ENCODE measurements around the gene LPCAT2.

LPCAT2 gene

DNA sequence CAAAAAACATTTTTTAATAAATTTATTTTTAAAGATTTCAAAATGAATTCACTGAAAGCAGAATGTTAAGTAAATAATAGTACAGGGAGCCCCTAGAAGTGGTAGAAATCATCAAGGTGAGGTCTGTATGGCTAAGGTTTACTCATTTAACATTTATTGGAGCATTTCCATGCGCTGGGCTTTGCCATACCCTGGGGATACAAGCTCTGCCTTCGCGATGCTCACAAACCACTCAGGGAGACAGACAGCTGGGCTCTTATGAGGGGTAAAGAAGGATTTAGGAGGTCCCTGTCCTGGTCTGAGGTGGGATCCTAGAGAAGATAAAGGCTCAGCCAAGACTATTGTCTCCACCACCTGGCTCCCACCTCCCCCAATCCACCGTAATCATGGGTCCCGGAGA is 11.3 kb upstream of the LPCAT2 start:
- no peak overlapping the region for H3K23ac ChIP-seq (ENCODE audit: low read length)
- peaks cover 35% of the 10 kb centered on the region for H3K36me3 ChIP-seq (ENCODE audit: control insufficient read depth, insufficient read depth, low read length)
- no peak overlapping the region for H2AK5ac ChIP-seq (ENCODE audit: low read length)
- H3K79me1 ChIP-seq (ENCODE audit: low read length): no peaks in the 10 kb centered on the region
- no peak overlapping the region for H2BK15ac ChIP-seq (replicated peaks; ENCODE audit: low read depth)
- no peak overlapping the region for H2BK120ac ChIP-seq (ENCODE audit: low read depth, low read length)
- no peak overlapping the region for H4K8ac ChIP-seq (ENCODE audit: low read depth, low read length)
- H2BK5ac ChIP-seq (ENCODE audit: low read length): no peak overlapping the region
- WGBS (ENCODE audit: extremely low coverage, insufficient coverage, low lambda C conversion rate): no CpG with 5 or more reads among the region's 5 CpGs
- H3K9ac ChIP-seq (ENCODE audit: low read length): no peak overlapping the region
- H3K4me3 ChIP-seq (ENCODE audit: low read length): no peak overlapping the region
- no peak overlapping the region for H3K4me2 ChIP-seq (ENCODE audit: low read length)
- no peaks in the 10 kb centered on the region for H3K27me3 ChIP-seq (ENCODE audit: insufficient read depth, low read length, poor library complexity)
- no peak overlapping the region for H3K27ac ChIP-seq (ENCODE audit: low read depth, low read length)
- H3K4me1 ChIP-seq (ENCODE audit: control insufficient read depth, low read depth, low read length): peaks cover 4% of the 10 kb centered on the region
- no peaks in the 10 kb centered on the region for H3K79me2 ChIP-seq (ENCODE audit: control insufficient read depth, insufficient read depth, low read length)
- H3K56ac ChIP-seq (ENCODE audit: low read length): no peak overlapping the region
- no peak overlapping the region for H4K5ac ChIP-seq (ENCODE audit: low read length)
- no peak for DNase-seq
- no peak overlapping the region for H3K4ac ChIP-seq (ENCODE audit: low read depth, low read length)
- no peak overlapping the region for H3K18ac ChIP-seq (ENCODE audit: low read length)

DNA sequence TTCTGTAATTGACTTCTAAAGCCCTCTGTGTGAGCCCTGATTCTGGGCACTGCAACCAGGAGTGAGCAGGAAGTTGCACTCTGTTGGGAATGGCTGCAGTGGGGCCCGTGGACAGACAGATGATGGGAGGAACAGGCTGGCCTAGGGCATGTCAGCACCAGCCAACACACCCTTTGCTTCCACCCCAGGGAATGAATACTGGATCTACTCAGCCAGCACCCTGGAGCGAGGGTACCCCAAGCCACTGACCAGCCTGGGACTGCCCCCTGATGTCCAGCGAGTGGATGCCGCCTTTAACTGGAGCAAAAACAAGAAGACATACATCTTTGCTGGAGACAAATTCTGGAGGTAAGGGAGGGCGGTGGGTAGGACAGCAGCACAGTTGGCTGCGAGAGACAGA is 10.8 kb upstream of the LPCAT2 start:
- Histone ChIP-seq H3K27ac (ENCODE audit: low read depth, low read length) (no peak overlapping the region), H3K4me2 (ENCODE audit: low read length) (no peak overlapping the region), H4K8ac (ENCODE audit: low read depth, low read length) (no peak overlapping the region), H3K4ac (ENCODE audit: low read depth, low read length) (no peak overlapping the region), H3K18ac (ENCODE audit: low read length) (no peak overlapping the region), H4K5ac (ENCODE audit: low read length) (no peak overlapping the region), H3K56ac (ENCODE audit: low read length) (no peak overlapping the region), H3K23ac (ENCODE audit: low read length) (no peak overlapping the region), H3K79me1 (ENCODE audit: low read length) (no peaks in the 10 kb centered on the region), H3K4me3 (ENCODE audit: low read length) (no peak overlapping the region), H3K79me2 (ENCODE audit: control insufficient read depth, insufficient read depth, low read length) (no peaks in the 10 kb centered on the region), H3K27me3 (ENCODE audit: insufficient read depth, low read length, poor library complexity) (no peaks in the 10 kb centered on the region), H3K36me3 (ENCODE audit: control insufficient read depth, insufficient read depth, low read length) (peaks cover 33% of the 10 kb centered on the region), H3K4me1 (ENCODE audit: control insufficient read depth, low read depth, low read length) (peaks cover 4% of the 10 kb centered on the region), H2BK5ac (ENCODE audit: low read length) (no peak overlapping the region), H2AK5ac (ENCODE audit: low read length) (no peak overlapping the region), H2BK120ac (ENCODE audit: low read depth, low read length) (no peak overlapping the region), H3K9ac (ENCODE audit: low read length) (no peak overlapping the region), H2BK15ac (replicated peaks; ENCODE audit: low read depth) (no peak overlapping the region)
- no peak for DNase-seq
- WGBS (ENCODE audit: extremely low coverage, insufficient coverage, low lambda C conversion rate): no CpG with 5 or more reads among the region's 6 CpGs

DNA sequence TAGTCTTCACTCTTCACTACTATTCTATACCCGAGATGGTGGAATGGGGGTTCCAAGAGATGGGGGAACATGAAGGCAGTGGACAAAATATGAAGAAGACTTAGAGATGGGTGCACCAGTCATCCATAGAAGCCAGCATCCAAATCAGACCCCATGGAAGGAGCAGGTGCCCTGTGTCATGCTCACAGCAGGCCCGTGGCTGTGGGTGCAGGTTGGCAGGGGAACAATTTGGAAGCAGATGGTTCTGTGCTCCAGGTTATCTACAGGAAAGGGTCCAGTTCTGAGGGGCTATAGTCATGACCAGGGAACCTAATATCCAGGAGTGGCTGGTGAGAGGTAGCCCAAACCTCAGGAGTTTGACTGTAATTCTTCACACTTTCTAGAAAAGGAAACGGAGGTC is 9.6 kb upstream of the LPCAT2 start:
- H3K4me1 ChIP-seq (ENCODE audit: control insufficient read depth, low read depth, low read length): peaks cover 4% of the 10 kb centered on the region
- peaks cover 29% of the 10 kb centered on the region for H3K36me3 ChIP-seq (ENCODE audit: control insufficient read depth, insufficient read depth, low read length)
- no peaks in the 10 kb centered on the region for H3K79me1 ChIP-seq (ENCODE audit: low read length)
- H3K56ac ChIP-seq (ENCODE audit: low read length): no peak overlapping the region
- no peak overlapping the region for H2BK120ac ChIP-seq (ENCODE audit: low read depth, low read length)
- no peak overlapping the region for H4K5ac ChIP-seq (ENCODE audit: low read length)
- no peak overlapping the region for H2AK5ac ChIP-seq (ENCODE audit: low read length)
- H4K8ac ChIP-seq (ENCODE audit: low read depth, low read length): no peak overlapping the region
- H3K4ac ChIP-seq (ENCODE audit: low read depth, low read length): no peak overlapping the region
- no peak overlapping the region for H3K9ac ChIP-seq (ENCODE audit: low read length)
- no peaks in the 10 kb centered on the region for H3K79me2 ChIP-seq (ENCODE audit: control insufficient read depth, insufficient read depth, low read length)
- no peaks in the 10 kb centered on the region for H3K27me3 ChIP-seq (ENCODE audit: insufficient read depth, low read length, poor library complexity)
- no peak overlapping the region for H3K27ac ChIP-seq (ENCODE audit: low read depth, low read length)
- H2BK5ac ChIP-seq (ENCODE audit: low read length): no peak overlapping the region
- no peak overlapping the region for H2BK15ac ChIP-seq (replicated peaks; ENCODE audit: low read depth)
- no CpG with 5 or more reads among the region's 3 CpGs for WGBS (ENCODE audit: extremely low coverage, insufficient coverage, low lambda C conversion rate)
- no peak overlapping the region for H3K4me3 ChIP-seq (ENCODE audit: low read length)
- H3K4me2 ChIP-seq (ENCODE audit: low read length): no peak overlapping the region
- DNase-seq: no peak
- H3K18ac ChIP-seq (ENCODE audit: low read length): no peak overlapping the region
- no peak overlapping the region for H3K23ac ChIP-seq (ENCODE audit: low read length)

DNA sequence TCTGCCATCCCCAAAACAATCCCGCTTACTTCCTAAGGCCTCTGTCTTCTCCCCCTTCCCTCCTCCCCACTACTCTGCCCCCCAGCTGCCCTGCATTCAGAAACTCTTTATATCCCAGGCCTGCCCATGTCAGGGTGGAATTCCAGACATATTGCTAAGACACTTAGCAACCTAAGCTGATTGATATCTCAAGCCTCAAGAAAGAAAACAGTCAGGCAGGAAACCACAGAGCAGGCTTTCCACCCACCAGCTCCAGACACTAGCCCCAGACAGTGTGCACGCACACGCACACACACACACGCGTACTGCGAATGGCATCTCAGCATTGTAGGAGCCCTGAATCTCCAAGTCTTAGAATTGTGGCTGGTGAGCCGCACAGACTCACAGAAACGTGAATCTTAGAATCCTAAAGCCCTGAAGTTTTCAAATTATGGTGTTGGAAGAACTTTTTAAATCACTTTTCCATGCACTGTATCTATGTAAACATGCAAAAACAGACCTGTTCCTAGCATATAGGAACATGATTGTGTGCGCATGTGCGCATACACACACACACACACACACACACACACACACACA is 8.8 kb upstream of the LPCAT2 start:
- Histone ChIP-seq H3K4ac (ENCODE audit: low read depth, low read length) (no peak overlapping the region), H2BK5ac (ENCODE audit: low read length) (no peak overlapping the region), H3K27ac (ENCODE audit: low read depth, low read length) (no peak overlapping the region), H2BK120ac (ENCODE audit: low read depth, low read length) (no peak overlapping the region), H3K27me3 (ENCODE audit: insufficient read depth, low read length, poor library complexity) (no peaks in the 10 kb centered on the region), H2BK15ac (replicated peaks; ENCODE audit: low read depth) (no peak overlapping the region), H3K23ac (ENCODE audit: low read length) (no peak overlapping the region), H3K9ac (ENCODE audit: low read length) (no peak overlapping the region), H3K36me3 (ENCODE audit: control insufficient read depth, insufficient read depth, low read length) (peaks cover 29% of the 10 kb centered on the region), H3K56ac (ENCODE audit: low read length) (no peak overlapping the region), H3K79me2 (ENCODE audit: control insufficient read depth, insufficient read depth, low read length) (no peaks in the 10 kb centered on the region), H4K8ac (ENCODE audit: low read depth, low read length) (no peak overlapping the region), H3K4me3 (ENCODE audit: low read length) (no peak overlapping the region), H2AK5ac (ENCODE audit: low read length) (no peak overlapping the region), H4K5ac (ENCODE audit: low read length) (no peak overlapping the region), H3K79me1 (ENCODE audit: low read length) (no peaks in the 10 kb centered on the region), H3K4me1 (ENCODE audit: control insufficient read depth, low read depth, low read length) (peaks cover 4% of the 10 kb centered on the region), H3K4me2 (ENCODE audit: low read length) (no peak overlapping the region), H3K18ac (ENCODE audit: low read length) (no peak overlapping the region)
- DNase-seq: peak; percentile 43
- no CpG with 5 or more reads among the region's 10 CpGs for WGBS (ENCODE audit: extremely low coverage, insufficient coverage, low lambda C conversion rate)

DNA sequence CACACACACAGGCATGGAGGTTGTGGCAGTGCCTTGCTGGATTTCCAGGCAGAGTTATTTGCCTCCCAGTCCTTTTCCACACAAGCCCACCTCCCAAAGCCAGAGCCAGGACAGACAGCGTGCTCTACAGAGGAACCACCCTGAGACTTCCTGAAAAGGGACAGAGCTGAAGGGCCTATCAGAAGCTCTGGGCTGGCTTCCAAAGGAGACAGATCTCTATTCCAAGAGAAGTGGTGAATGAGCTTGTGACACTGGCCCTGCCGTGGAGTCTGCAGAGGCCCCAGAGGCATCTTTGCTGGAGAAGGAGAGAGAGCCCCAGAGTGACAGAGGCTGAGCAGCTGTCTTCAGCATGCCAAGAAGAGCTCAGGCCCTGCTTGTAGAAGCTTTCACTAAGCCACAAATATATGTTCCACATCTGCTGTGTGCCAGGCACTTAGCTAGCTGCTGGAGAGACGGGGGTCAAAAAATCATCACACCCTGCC is 8.3 kb upstream of the LPCAT2 start:
- H3K23ac ChIP-seq (ENCODE audit: low read length): no peak overlapping the region
- WGBS (ENCODE audit: extremely low coverage, insufficient coverage, low lambda C conversion rate): no CpG with 5 or more reads among the region's 3 CpGs
- no peak overlapping the region for H2AK5ac ChIP-seq (ENCODE audit: low read length)
- no peak overlapping the region for H2BK120ac ChIP-seq (ENCODE audit: low read depth, low read length)
- H3K36me3 ChIP-seq (ENCODE audit: control insufficient read depth, insufficient read depth, low read length): peaks cover 27% of the 10 kb centered on the region
- no peak overlapping the region for H3K4me3 ChIP-seq (ENCODE audit: low read length)
- no peak overlapping the region for H3K18ac ChIP-seq (ENCODE audit: low read length)
- peaks cover 4% of the 10 kb centered on the region for H3K4me1 ChIP-seq (ENCODE audit: control insufficient read depth, low read depth, low read length)
- H3K79me1 ChIP-seq (ENCODE audit: low read length): no peaks in the 10 kb centered on the region
- no peak overlapping the region for H2BK5ac ChIP-seq (ENCODE audit: low read length)
- H3K56ac ChIP-seq (ENCODE audit: low read length): no peak overlapping the region
- H3K9ac ChIP-seq (ENCODE audit: low read length): no peak overlapping the region
- H4K8ac ChIP-seq (ENCODE audit: low read depth, low read length): no peak overlapping the region
- no peak for DNase-seq
- no peak overlapping the region for H4K5ac ChIP-seq (ENCODE audit: low read length)
- H2BK15ac ChIP-seq (replicated peaks; ENCODE audit: low read depth): no peak overlapping the region
- no peak overlapping the region for H3K4me2 ChIP-seq (ENCODE audit: low read length)
- H3K27ac ChIP-seq (ENCODE audit: low read depth, low read length): no peak overlapping the region
- H3K27me3 ChIP-seq (ENCODE audit: insufficient read depth, low read length, poor library complexity): no peaks in the 10 kb centered on the region
- no peak overlapping the region for H3K4ac ChIP-seq (ENCODE audit: low read depth, low read length)
- H3K79me2 ChIP-seq (ENCODE audit: control insufficient read depth, insufficient read depth, low read length): no peaks in the 10 kb centered on the region

All from mesendoderm (in vitro differentiated cells).